Germinal center (tissue), 1 donor: ENCODE results near the gene MYH8.

Experiments
- DNase-seq: peaks from one replicate; pipeline ENCODE4 v3.0.0; 2012; ENCODE audit warnings: mixed read lengths, low spot score

Gene MYH8

DNA sequence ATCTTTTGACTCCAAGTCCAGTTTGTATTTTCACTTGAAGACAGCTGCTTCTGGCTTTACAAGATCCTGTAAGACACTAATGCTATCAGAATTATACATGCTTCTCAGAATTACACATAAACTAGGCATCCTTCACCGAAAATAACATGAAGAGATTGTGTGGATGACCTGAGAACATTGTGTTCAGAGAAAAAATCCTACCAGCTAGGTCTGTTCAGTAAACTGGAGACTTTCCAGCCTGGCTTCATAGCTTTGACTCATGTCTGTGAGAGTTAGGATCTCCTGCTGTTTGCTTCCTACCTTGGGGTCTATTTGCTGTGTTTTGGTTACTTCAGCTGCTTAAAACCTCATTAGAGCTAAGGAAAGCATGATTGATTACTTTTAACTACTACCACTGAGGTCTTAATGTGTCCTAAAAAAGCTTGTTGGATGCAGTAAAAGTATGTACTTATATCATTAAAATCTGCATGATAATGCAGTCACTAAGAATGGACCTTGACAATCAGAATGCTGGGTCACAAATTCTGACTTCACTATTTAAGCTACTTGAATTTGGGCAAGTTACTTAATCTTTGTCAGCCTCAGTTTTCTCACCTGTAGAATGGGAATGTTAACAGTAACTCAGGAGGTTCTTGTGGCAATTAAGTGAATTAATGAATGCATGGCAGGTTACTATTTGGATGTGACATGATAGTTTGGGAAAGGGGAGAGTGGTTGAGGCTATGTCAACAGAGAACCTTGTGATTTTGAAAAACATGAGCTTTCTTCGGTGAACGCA is 40.9 kb downstream of the MYH8 start:
- DNase-seq, result no peak

DNA sequence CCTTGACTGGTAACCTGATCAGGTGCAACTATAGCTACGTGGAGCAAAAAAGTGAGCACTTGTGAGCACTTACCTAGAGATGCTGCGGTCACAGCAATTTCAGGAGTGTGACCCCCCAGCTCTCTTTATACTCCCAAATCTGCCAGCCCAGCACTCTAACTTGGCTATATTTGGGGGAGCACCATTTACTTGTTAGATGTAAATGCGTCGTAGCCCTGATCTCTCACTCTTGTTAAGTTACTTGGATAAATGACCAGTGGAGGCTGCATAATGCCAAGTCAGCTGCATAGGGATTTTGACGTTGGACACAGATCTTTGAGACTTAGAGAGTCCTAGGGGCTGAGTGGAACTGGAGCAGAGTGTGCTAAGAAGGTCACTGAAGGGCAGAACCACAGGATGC is 48.8 kb downstream of the MYH8 start, which contains the start of gene MYH13:
MYH13 (minus strand) TSS at position 101 of the 400 bp plus-strand sequence. CDS start 8,476 bp downstream, outside the sequence.
- DNase-seq, result no peak

DNA sequence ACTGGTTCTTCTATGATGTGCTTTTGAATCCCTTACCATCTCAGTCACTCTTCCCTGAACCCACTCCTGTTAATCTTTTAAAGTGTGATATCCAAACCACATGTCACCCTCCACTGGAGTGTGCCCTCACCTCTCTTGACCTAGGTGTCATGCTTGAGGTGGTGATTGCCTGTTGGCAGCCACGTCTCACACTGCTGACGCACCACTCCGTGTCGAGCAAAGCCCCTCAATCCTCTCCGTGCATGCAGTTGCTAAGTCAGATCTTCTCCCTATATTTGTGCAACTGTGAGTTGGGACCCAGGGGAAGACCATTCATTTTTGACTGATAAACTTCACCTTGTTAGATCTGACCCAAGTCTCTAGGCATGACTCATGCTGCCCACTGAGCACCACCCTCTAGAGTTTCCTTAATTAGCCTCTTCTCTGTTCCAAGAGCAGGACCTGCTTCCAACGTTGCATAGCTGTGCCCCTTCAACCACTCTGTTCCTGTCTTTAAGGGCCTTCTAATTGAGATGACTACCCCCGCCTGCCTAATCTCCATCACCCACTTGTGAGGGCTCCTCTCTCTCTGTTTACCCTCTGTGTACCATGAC is 51.6 kb downstream of the MYH8 start:
- no peak for DNase-seq

DNA sequence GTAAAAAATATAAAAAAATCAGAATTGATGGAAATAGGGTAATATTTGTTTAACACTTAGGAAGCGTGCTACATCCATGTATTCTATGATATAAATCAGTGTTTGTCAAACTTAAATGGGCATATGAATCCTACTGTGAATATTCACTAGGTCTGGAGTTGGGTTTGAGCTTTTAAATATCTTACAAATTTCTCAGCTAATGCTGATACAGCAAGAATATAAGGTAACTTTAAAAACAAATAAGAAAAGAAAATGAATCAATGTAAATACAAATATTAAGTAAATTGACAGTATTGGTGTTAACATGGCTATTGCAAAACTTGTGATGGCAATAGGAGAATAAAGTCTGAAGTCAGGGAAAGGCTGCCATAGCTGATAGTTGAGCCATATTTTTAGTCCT is 52.5 kb downstream of the MYH8 start:
- DNase-seq, result no peak

DNA sequence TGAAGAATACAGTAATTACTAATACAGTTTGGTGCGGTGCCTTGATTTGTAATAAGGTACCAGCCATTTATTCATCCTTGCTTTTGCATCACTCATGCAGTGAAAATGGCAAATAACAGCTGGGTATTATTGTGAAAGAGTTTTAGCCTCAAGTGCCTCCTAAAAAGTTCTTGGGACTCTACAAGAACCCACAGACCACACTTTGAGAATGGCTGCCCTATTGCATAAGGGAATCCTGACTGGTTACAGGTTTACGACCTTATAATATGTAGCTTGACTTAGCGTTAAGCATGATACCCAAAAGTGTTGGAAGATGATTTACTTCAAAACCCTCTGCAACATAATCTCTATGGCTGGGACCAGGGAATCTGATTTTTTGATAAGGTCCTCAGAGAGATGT is 53.2 kb downstream of the MYH8 start:
- no peak for DNase-seq

DNA sequence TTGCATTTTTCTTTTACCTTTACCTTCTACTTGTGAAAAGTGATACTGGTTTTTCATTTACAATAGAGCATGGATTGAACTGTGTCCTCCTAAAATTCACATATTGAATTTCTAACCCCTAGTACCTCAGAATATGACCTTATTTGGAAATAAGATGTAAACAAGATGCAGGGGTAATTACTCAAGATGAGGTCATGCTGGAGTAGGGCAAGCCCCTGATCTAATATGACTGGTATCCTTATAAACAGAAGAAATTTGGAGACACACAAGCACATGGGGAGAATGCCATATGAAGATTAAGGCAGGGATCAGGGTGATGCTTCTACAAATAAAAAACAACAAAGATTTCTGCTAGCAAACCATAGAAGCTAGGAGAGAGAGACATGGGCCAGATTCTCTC is 61.2 kb downstream of the MYH8 start:
- no peak for DNase-seq

DNA sequence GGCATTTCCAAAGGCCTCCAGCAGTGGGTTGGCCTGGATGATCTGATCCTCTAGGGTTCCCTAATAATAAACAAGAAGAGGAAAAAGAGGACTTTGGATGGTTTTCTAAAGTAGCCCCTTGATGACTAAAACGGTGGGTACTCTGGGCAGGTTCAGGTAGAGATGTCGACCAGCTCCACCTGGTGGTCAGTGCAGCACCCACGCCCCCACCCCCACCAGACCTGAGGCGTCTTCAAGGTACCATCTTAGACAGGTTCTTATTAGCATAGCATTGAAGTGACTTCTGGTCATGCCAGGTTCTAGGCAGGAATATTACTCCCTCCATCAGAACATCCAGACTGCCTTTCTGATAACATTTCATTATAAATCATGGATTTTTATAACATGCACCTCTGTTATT is 64.0 kb downstream of the MYH8 start:
- peak; percentile 50 for DNase-seq

DNA sequence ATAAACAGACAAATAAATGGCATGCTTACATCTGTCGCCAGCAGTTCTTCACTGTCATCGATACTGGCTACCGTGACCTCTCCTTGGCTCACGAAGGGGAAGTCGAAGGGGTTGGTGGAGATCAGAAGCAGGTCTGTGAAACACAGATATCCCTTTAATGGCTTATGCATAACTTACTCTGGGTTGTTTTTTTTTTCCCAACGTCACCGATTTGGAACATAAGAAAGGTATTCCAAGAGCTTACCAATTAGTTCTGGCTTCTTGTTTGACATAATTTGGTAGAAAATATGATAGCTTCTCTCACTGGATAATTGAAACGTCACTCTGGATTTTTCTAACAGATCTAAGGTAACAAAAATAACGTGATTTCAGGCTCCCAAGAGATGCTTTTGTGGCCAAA is 67.1 kb downstream of the MYH8 start:
- no peak for DNase-seq

DNA sequence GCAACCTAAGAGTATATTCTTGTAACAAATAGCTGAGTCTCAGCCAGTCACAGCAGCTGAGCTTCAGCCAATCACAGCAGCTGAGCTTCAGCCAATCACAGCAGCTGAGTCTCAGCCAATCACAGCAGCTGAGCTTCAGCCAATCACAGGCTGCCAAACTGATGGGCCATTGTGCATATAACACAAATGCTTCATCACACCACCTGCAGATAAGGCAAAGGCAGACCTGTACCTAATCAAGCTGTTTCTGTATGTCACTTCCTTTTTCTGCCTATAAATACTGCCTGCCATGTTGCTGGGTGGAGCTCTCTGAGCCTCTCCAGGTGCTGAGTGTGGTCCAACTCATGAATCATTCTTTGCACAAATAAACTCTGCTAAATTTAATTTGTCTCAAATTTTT is 68.9 kb downstream of the MYH8 start:
- DNase-seq, result no peak

DNA sequence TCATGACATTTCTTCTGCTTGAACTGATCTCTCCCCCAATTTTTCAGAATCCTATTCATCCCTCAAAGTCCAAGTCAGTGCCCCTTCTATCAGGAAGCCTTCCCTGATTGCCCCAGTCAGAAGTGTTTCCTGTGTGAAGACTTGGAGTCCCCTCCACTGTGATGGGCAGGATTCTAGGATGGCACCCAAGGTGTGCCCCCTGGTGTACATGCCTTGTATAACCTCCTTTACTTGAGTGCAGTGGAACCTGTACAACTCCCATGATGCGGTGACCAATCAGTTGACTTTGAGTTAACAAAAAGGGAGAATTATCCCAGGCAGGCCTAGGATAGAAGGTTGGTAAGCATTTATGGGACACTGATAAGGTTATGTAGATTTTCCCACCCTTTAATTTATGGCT is 72.3 kb downstream of the MYH8 start:
- DNase-seq, result peak; percentile 9

DNA sequence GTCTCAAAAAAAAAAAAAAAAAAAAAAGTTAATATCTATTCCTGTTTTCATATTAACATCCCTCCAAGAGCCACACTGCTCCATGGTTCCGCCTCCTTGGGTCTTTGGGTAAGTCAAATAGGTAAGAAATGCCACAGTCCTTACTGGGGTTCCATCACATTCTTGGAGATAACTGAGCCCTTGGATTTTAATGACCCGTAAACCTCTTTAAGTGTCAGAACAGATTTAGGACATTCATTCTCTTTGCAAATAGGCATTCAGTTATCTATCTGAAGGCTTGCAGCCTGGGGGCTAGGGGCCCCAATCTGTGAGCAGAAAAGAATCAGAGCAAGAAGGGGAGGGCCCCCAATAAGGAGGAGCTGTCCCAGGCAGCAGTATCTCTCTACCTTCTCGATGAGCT is 76.9 kb downstream of the MYH8 start:
- DNase-seq, result no peak
